PC-3 (cell line): ENCODE results near the gene MESP2. TPM values are rescaled to one million over a fixed set of nuclear protein-coding genes. Genes with fewer than 3 reads are reported as not detected.

ENCODE experiments used
- ATAC-seq: fragments of 200-7000 bp; cut with Tn5 transposase; 2 replicates; pipeline ENCODE4 v1.9.1; 2020; ENCODE audit warnings: mild to moderate bottlenecking, moderate library complexity
- BruUV-seq: library from RNA; stranded (reverse); fragments of 400-500 nt; replicated peaks from 2 replicates; lab custom pipeline; 2021; lab: Mats Ljungman, UMichigan
- CTCF ChIA-PET: fragments of 300-600 bp; sonication (Branson Sonifier 250); formaldehyde crosslinking; loops from one replicate; lab custom pipeline; 2022; ENCODE audit warnings: antibody characterized with exemption; lab: Charles Lee
- POLR2A ChIA-PET: fragments of 300-600 bp; sonication (Branson Sonifier 250); formaldehyde crosslinking; loops from one replicate; lab custom pipeline; 2022; ENCODE audit warnings: antibody characterized with exemption; ENCODE audit not compliant: unreplicated experiment; lab: Charles Lee
- DNase-seq: peaks from one replicate; pipeline ENCODE4 v3.0.0-alpha.2; 2015
- H2AFZ ChIP-seq: fragments of 300-600 bp; sonication (generic); 2 replicates; pipeline ENCODE4 v1.6.0; 2016; ENCODE audit warnings: antibody characterized with exemption, low read length
- H3F3A ChIP-seq: fragments of 300-600 bp; sonication (generic); one replicate; pipeline ENCODE4 v1.6.0; 2017; ENCODE audit warnings: antibody characterized with exemption, low read length, control low read depth, mild to moderate bottlenecking; ENCODE audit not compliant: unreplicated experiment
- H3K27ac ChIP-seq: fragments of 300-600 bp; sonication (generic); 2 replicates; pipeline ENCODE4 v1.5.1; 2016; ENCODE audit warnings: mild to moderate bottlenecking, low read length
- H3K27me3 ChIP-seq: fragments of 300-600 bp; sonication (generic); 2 replicates; pipeline ENCODE4 v1.6.1; 2016; ENCODE audit warnings: low read length, mixed read lengths
- H3K36me3 ChIP-seq: fragments of 300-600 bp; sonication (generic); 2 replicates; pipeline ENCODE4 v1.6.1; 2016; ENCODE audit warnings: low read depth, mixed run types, low read length, mixed read lengths
- H3K4me1 ChIP-seq: fragments of 300-600 bp; sonication (generic); 2 replicates; pipeline ENCODE4 v1.5.1; 2016; ENCODE audit warnings: low read length; ENCODE audit not compliant: insufficient read depth
- H3K4me2 ChIP-seq: fragments of 300-600 bp; sonication (generic); 2 replicates; pipeline ENCODE4 v1.6.0; 2016; ENCODE audit warnings: low read length
- H3K4me3 ChIP-seq: fragments of 300-600 bp; sonication (generic); 2 replicates; pipeline ENCODE4 v1.5.1; 2016; ENCODE audit warnings: mild to moderate bottlenecking, low read length, mixed read lengths
- H3K79me2 ChIP-seq: fragments of 300-600 bp; sonication (generic); 2 replicates; pipeline ENCODE4 v1.6.1; 2017; ENCODE audit warnings: low read length, mixed read lengths
- H3K9ac ChIP-seq: fragments of 300-600 bp; sonication (generic); 2 replicates; pipeline ENCODE4 v1.6.0; 2016; ENCODE audit warnings: mild to moderate bottlenecking, low read length
- H3K9me2 ChIP-seq: fragments of 300-600 bp; sonication (generic); replicated peaks from 2 replicates; pipeline ENCODE4 v1.6.1; 2016; ENCODE audit warnings: mixed run types, low read length, mixed read lengths
- H3K9me3 ChIP-seq: fragments of 300-600 bp; sonication (generic); 2 replicates; pipeline ENCODE4 v1.6.1; 2016; ENCODE audit warnings: low read length, mixed read lengths
- H4K20me1 ChIP-seq: fragments of 300-600 bp; sonication (generic); 2 replicates; pipeline ENCODE4 v1.6.1; 2016; ENCODE audit warnings: low read length, mixed read lengths
- EZH2 ChIP-seq: fragments of 300-600 bp; sonication (generic); IDR thresholded peaks from one replicate; pipeline ENCODE4 v1.6.1; 2017; ENCODE audit warnings: antibody characterized with exemption, mild to moderate bottlenecking, low read length; ENCODE audit not compliant: unreplicated experiment
- EZH2phosphoT487 ChIP-seq: fragments of 300-600 bp; sonication (generic); IDR thresholded peaks from 2 replicates; pipeline ENCODE4 v1.6.1; 2018; ENCODE audit warnings: mild to moderate bottlenecking, antibody characterized with exemption, low read length, borderline replicate concordance
- intact Hi-C: fragments of 100-400 bp; cut with micrococcal nuclease; formaldehyde crosslinking; loops from 2 replicates; pipeline ENCODE4 v1.9.0; 2023
- total RNA-seq: library from RNA; depleted of rRNA; stranded (reverse); fragments of >200 nt; gene quantifications from 2 replicates; pipeline ENCODE4 v1.2.3, GENCODE V29; 2014
- TF ChIP-seq, protein P1 (sequence below): fragments of 300-600 bp; sonication (generic); conservative IDR thresholded peaks from 2 replicates; pipeline ENCODE4 v1.5.1; 2017; ENCODE audit warnings: antibody characterized with exemption, low read depth, mild to moderate bottlenecking, low read length

Gene MESP2
- total RNA-seq, 1 experiment from 2014 or later: 1.1 TPM

DNA sequence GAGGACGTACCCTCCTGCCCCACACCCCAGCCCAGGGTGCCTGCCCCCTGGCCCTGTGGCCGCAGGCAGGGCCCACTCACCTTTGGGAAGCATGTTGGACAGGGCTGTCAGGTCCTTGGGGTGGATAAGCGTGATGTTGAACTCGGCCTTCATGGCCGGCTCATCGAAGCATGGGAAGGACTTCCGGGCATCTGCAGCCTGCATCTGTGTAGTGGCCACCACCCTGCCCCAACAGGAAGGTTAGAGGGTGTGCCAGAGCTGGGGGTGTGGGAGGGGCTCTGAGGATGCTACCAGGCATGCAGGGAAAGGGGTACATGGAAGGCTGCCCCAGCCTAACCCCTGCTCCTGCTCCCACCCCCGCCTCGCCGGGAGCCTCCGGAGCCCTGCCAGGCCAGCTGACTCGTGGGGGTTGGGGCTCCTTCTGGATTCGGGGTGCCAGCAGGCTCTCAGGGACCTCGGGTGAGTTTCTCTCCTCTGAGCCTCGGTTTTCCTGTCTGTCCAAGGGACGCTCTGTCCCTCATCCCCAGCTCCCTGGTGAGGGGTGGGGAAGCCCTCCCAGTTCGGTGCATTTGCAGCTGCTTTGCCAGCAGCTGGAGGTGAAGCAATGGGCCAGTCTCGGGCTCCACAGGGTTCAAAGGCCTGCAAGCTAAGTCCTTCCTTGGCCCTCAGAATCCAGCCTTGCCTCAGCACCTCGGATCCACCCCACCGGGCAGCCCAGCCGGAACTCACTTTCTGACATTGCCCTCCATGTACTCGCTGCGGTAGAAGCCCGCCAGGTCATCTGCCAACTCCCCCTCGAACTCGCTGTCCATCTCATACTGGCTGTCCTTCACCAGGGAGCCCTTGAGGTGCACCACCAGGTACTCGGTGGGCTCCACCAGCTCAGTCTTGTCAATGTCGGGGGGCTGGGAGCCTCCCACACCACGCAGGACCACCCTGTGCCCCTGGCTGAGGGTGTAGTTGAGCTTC, 29.4 kb downstream of the MESP2 start:
- ChIA-PET POLR2A (no interaction called here), CTCF (no interaction called here)
- Histone ChIP-seq H3K4me2 (no peak overlapping the region), H3K9ac (no peak overlapping the region), H3K4me1 (peaks cover 4% of the 10 kb centered on the region; the same call in 1 of the 2 replicates), H3K79me2 (peaks cover 2% of the 10 kb centered on the region), H4K20me1 (no peaks in the 10 kb centered on the region), H3K27ac (no peak overlapping the region), H2AFZ (no peak overlapping the region), H3K27me3 (no peaks in the 10 kb centered on the region), H3K9me3 (no peaks in the 10 kb centered on the region), H3K9me2 (no peaks in the 10 kb centered on the region), H3K4me3 (no peak overlapping the region), H3K36me3 (no peaks in the 10 kb centered on the region; the same call in 1 of the 2 replicates), H3F3A (no peaks in the 10 kb centered on the region)
- TF ChIP-seq EZH2 (no peak), EZH2phosphoT487 (no peak)
- TF ChIP-seq, protein P1, sequence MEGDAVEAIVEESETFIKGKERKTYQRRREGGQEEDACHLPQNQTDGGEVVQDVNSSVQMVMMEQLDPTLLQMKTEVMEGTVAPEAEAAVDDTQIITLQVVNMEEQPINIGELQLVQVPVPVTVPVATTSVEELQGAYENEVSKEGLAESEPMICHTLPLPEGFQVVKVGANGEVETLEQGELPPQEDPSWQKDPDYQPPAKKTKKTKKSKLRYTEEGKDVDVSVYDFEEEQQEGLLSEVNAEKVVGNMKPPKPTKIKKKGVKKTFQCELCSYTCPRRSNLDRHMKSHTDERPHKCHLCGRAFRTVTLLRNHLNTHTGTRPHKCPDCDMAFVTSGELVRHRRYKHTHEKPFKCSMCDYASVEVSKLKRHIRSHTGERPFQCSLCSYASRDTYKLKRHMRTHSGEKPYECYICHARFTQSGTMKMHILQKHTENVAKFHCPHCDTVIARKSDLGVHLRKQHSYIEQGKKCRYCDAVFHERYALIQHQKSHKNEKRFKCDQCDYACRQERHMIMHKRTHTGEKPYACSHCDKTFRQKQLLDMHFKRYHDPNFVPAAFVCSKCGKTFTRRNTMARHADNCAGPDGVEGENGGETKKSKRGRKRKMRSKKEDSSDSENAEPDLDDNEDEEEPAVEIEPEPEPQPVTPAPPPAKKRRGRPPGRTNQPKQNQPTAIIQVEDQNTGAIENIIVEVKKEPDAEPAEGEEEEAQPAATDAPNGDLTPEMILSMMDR: no peak
- intact Hi-C loops: no loop called here
- DNase-seq (no peak), ATAC-seq (no peak)
- BruUV-seq: no TSS peak

- Histone ChIP-seq H3K9me2 (no peaks in the 10 kb centered on the region), H4K20me1 (no peaks in the 10 kb centered on the region), H3K9ac (no peak overlapping the region), H3K4me1 (peaks cover 4% of the 10 kb centered on the region; the same call in 1 of the 2 replicates), H3K79me2 (peaks cover 8% of the 10 kb centered on the region), H3K27ac (no peak overlapping the region), H3F3A (no peaks in the 10 kb centered on the region), H3K36me3 (no peaks in the 10 kb centered on the region; the same call in 1 of the 2 replicates), H3K4me3 (no peak overlapping the region), H3K4me2 (no peak overlapping the region), H3K27me3 (no peaks in the 10 kb centered on the region), H3K9me3 (no peaks in the 10 kb centered on the region), H2AFZ (no peak overlapping the region)
- BruUV-seq: TSS peak; percentile 38
- CTCF ChIA-PET: no interaction called here
- POLR2A ChIA-PET: no interaction called here
- intact Hi-C loops: no loop called here
- TF ChIP-seq EZH2phosphoT487 (no peak), EZH2 (no peak)
- TF ChIP-seq, protein P1: no peak
- no peak for DNase-seq
- ATAC-seq: no peak
These were observed 30.1 kb downstream of the MESP2 start for GRCh38 chr15:89806210-89806558.
